ENCODE measurements around the gene KRT72.
"Not testable (repeated sequence)": the region's sequence is repeated elsewhere in the genome, so short reads cannot be mapped to it uniquely, and the experiment has no call there.

KRT72 gene

GRCh38 chr12:52606096-52606495 lies 4.8 kb upstream of the KRT72 start:
- DNase-seq, result no peak

- no peak for DNase-seq
Measured at GRCh38 chr12:52605542-52605941, 4.3 kb upstream of the KRT72 start.

GRCh38 chr12:52604859-52605258 lies 3.6 kb upstream of the KRT72 start:
- no peak for DNase-seq

GRCh38 chr12:52603314-52603713 lies 2.1 kb upstream of the KRT72 start:
- DNase-seq, result no peak

- no peak for DNase-seq
Measured at GRCh38 chr12:52602552-52602951, 1.3 kb upstream of the KRT72 start.

GRCh38 chr12:52601671-52602070 lies 408 bp upstream of the KRT72 start:
- DNase-seq, result no peak

GRCh38 chr12:52600475-52600874 lies 788 bp downstream of the KRT72 start:
- DNase-seq, result no peak

- DNase-seq, result no peak
Measured at GRCh38 chr12:52600071-52600470, 1.2 kb downstream of the KRT72 start.

- no peak for DNase-seq
Measured at GRCh38 chr12:52598966-52599365, 2.3 kb downstream of the KRT72 start.

GRCh38 chr12:52594237-52594636 lies 7.0 kb downstream of the KRT72 start:
- DNase-seq, result not testable (repeated sequence)

- DNase-seq, result no peak
Measured at GRCh38 chr12:52591521-52591920, 9.7 kb downstream of the KRT72 start.

GRCh38 chr12:52590021-52590420 lies 11.2 kb downstream of the KRT72 start:
- DNase-seq, result no peak

GRCh38 chr12:52587563-52587962 lies 13.7 kb downstream of the KRT72 start:
- no peak for DNase-seq

- no peak for DNase-seq
Measured at GRCh38 chr12:52585946-52586345, 15.3 kb downstream of the KRT72 start.

GRCh38 chr12:52585066-52585465 lies 16.2 kb downstream of the KRT72 start:
- no peak for DNase-seq

- DNase-seq, result no peak
Measured at GRCh38 chr12:52584156-52584682, 17.0 kb downstream of the KRT72 start.

GRCh38 chr12:52582971-52583456 lies 18.2 kb downstream of the KRT72 start:
- DNase-seq, result peak; percentile 36

- DNase-seq, result no peak
Measured at GRCh38 chr12:52582486-52582885, 18.8 kb downstream of the KRT72 start.

GRCh38 chr12:52581481-52581880 lies 19.8 kb downstream of the KRT72 start:
- peak; percentile 56 for DNase-seq

GRCh38 chr12:52581066-52581465 lies 20.2 kb downstream of the KRT72 start:
- no peak for DNase-seq

GRCh38 chr12:52580496-52580895 lies 20.8 kb downstream of the KRT72 start:
- no peak for DNase-seq

- peak; percentile 15 for DNase-seq
Measured at GRCh38 chr12:52579468-52580465, 21.5 kb downstream of the KRT72 start.

GRCh38 chr12:52578469-52578868 lies 22.8 kb downstream of the KRT72 start:
- DNase-seq, result no peak

- no peak for DNase-seq
Measured at GRCh38 chr12:52577316-52577715, 23.9 kb downstream of the KRT72 start.

Measured in DMS79 treated with DMSO at 0.1 percent for 48 hours (cell line).